H1 (cell line): ENCODE measurements around the gene ARHGAP42. TPM values are rescaled to one million over a fixed set of nuclear protein-coding genes. Genes with fewer than 3 reads are reported as not detected.

ENCODE experiments used
- GTF2F1 ChIP-seq: IDR thresholded peaks from 2 replicates; pipeline ENCODE4 v1.6.1; 2012; ENCODE audit warnings: low read depth, low read length, improper control_type of control experiment, borderline replicate concordance
- HDAC6 ChIP-seq: IDR thresholded peaks from one replicate; pipeline ENCODE4 v1.7.1; 2012; ENCODE audit warnings: low read depth, mild to moderate bottlenecking, inconsistent platforms, low read length, moderate library complexity
- KDM5A ChIP-seq: fragments of 200-600 bp; IDR thresholded peaks from 2 replicates; pipeline ENCODE4 v1.7.1; 2012; ENCODE audit warnings: mild to moderate bottlenecking, low read length, inconsistent platforms, mixed read lengths
- ZNF274 ChIP-seq: IDR thresholded peaks from 2 replicates; pipeline ENCODE4 v1.7.0; 2012; ENCODE audit warnings: low read length, borderline replicate concordance; ENCODE audit errors: extremely low read depth
- polyA plus RNA-seq, 7 experiments: library from polyadenylated mRNA; depleted of rRNA in 3 of 7; stranded (reverse) in 5 of 7; unstranded in 2 of 7; fragments of >200 nt in 5 of 7; fragments of 200-250 nt in 2 of 7; gene quantifications; 1 replicate in 5 of 7; 2 replicates in 1 of 7; 4 replicates in 1 of 7; pipeline versions ENCODE4 v1.2.1 to v1.2.3, GENCODE V29; 2011 to 2013; ENCODE audit warnings: missing spikeins in 2 of 7, mixed read lengths in 2 of 7
- total RNA-seq: library from RNA; stranded (reverse); fragmentation: NEBNext Ultra II Directional; extraction: Animal tissue kit (Norgen Biotek cat#: 25700); gene quantifications from 2 replicates; pipeline ENCODE4 v1.2.1, GENCODE V29; 2021
- TF ChIP-seq, protein P1 (sequence below): IDR thresholded peaks from 2 replicates; pipeline ENCODE4 v1.6.1; 2012; ENCODE audit warnings: inconsistent platforms

Gene ARHGAP42
- total and polyA plus RNA-seq, 2 of the 8 experiments (the other 6 are each of a cell fraction or from before 2014, with no cell fraction given) = 22.2 to 33.5 TPM

DNA sequence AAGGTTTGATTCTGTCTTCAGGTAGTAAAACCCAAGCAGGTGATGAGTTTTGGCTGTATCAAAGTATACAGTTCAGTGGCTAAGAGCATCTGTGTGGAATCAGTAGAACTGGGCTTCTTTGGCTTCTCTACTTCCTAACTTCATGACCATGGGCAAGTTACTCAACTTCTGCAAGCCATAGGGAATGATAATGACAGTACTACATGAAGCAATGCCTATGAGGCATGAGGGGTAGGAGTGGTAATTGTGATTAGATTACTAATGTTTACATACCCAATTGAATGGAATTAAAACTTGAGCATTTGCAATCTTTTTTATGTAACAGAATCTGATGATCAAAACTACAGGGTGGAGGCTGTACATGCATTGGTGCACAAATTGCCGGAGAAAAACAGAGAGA is 278.3 kb downstream of the ARHGAP42 start (continued):
- TF ChIP-seq, protein P1, sequence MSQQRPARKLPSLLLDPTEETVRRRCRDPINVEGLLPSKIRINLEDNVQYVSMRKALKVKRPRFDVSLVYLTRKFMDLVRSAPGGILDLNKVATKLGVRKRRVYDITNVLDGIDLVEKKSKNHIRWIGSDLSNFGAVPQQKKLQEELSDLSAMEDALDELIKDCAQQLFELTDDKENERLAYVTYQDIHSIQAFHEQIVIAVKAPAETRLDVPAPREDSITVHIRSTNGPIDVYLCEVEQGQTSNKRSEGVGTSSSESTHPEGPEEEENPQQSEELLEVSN = no peak
- TF ChIP-seq HDAC6 (no peak), KDM5A (no peak), GTF2F1 (no peak), ZNF274 (no peak)
